DND-41 (cell line): ENCODE data around the gene NFATC2IP.

Experiments used
- CTCF ChIP-seq: IDR thresholded peaks from 2 replicates; pipeline ENCODE4 v1.5.1; 2012; ENCODE audit warnings: borderline replicate concordance, low read length, moderate library complexity, mild to moderate bottlenecking; ENCODE audit not compliant: poor library complexity, severe bottlenecking; ENCODE audit errors: extremely low read depth
- EZH2 ChIP-seq: IDR thresholded peaks from 3 replicates; pipeline ENCODE4 v1.6.1; 2012; ENCODE audit warnings: borderline replicate concordance, low read depth, mild to moderate bottlenecking, moderate library complexity, low read length, inconsistent platforms; ENCODE audit not compliant: severe bottlenecking

GRCh38 chr16:28917095-28917494 lies 33.6 kb upstream of the NFATC2IP start:
- TF ChIP-seq CTCF (no peak), EZH2 (no peak)
